DMS114 treated with DMSO at 0.1 percent for 48 hours (cell line): Measurements from ENCODE around the gene ZNF57.
A peak's percentile ranks its signal among the peaks of the same experiment; 100 is the strongest.
"Not testable (repeated sequence)": the region's sequence is repeated elsewhere in the genome, so short reads cannot be mapped to it uniquely, and the experiment has no call there.

Experiments used
- DNase-seq: peaks from one replicate; lab custom pipeline; 2025; ENCODE audit not compliant: unreplicated experiment; lab: John Stamatoyannopoulos, UW

ZNF57 gene

DNA sequence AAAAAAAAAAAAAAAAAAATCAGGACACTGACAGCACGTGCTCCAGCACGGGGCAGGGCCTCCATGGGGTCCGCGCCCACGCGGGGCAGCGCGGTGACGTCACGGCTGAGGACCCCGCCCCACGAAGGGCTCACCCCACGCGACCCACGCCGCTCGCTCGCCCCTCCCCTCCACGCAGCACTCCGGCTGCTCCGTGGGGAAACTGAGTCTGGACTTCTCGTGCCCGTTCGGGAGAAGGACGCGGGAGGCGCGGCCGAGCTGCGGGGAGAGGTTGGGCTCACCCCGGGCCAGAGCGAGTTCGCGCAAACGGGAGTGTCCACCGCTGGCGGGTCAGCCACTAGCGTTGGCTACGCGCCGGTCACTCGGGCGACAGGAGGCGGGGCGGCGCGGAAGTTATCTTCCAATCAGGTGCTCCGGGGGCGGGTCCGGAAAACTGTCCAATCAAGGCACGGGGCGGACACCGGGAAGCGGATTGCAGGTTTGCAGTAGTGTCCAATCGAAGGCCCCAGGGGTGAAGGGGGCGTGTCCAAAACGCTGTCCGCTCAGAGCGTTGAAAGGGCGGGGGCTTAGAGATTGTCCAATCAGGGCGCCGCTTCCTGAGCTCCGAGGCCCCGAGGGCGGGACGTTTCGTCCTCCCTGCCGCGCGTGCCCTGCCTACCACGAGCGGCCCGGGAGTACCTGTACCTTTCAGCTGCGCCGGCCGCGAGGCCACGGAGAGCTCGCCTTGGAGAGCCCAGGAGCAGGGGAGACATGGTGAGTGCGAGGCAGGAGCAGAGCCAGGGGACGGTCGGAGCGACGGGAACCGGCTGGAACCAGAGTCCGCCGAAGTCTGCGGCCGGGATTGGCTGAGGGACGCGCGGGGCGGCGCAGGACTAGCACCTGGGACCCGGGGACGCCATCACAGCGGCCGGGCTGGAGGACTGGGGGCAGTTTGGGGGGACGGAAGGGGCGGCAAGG lies at the start of gene ZNF57:
ZNF57 (plus strand) TSS at position 633 of the 957 bp plus-strand sequence; CDS start at position 751, 118 bp downstream.
- DNase-seq = peak; percentile 92

DNA sequence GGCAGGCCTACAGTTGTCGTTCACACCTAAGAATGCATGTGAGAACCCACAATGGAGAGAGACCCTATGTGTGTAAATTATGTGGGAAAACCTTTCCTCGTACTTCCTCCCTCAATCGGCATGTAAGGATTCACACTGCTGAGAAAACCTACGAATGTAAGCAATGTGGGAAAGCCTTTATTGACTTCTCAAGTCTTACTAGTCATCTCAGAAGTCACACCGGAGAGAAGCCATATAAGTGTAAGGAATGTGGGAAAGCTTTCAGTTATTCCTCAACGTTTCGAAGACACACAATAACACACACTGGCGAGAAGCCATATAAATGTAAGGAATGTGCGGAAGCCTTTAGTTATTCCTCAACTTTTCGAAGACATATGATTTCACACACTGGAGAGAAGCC lies 48.1 kb upstream of the ZNF57 start:
- DNase-seq = no peak

DNA sequence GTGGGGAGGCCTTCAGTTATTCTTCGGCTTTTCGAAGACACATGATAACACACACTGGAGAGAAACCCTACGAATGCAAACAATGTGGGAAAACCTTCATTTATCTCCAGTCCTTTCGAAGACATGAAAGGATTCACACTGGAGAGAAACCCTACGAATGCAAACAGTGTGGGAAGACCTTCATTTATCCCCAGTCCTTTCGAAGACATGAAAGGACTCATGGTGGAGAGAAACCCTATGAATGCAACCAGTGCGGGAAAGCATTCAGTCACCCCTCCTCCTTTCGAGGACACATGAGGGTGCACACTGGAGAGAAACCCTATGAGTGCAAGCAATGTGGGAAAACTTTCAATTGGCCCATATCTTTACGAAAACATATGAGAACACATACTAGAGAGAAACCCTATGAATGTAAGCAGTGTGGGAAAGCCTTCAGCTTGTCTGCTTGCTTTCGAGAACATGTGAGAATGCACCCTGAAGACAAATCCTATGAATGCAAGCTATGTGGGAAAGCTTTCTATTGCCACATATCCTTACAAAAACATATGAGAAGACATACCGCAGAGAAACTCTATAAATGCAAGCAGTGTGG lies 47.6 kb upstream of the ZNF57 start:
- DNase-seq = no peak

DNA sequence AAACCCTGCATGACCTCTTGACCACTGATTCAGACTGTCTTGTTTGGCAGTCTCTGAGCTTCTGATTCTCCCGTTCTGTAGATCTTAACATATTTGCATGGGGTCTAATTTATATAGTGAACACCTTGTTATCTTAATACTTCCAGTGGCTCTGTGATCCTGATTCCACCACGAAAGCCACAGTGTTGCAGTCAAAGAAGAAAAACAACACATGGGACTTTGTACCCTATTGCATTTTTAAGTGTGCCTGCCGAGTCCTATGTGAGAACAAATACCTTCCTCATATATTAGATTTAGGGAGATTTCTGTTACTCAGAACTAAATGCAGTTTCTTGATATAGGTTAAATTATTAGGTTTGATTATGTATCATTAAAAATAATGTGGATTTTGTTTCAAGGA lies 45.9 kb upstream of the ZNF57 start:
- no peak for DNase-seq

DNA sequence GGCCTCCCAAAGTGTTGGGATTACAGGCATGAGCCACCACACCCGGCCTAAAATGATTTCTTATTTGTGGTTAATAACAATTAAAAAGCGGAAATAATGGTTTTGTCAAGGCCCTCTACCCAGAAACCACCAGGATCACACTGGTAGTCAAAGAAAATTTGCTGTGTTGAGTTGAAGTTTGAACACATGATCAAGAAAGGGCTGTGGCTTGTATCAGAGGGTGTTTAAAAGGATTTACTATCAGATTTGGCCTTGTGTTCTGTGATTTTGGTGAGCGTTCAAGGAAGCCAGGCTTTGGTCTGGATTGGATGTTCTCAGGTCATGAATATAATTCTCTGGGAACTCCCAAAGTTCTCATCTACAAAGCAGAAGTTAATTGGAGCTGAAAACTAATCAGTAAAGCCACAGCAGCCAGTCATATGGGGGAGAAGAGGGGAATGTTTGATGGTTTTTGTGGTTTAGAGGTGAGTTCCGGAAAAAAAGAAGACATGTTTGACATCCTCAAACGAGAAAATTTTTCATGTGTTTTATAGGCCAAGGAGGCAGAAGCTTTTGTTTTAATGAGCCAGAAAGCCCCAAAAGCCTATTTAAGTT lies 44.2 kb upstream of the ZNF57 start:
- no peak for DNase-seq

DNA sequence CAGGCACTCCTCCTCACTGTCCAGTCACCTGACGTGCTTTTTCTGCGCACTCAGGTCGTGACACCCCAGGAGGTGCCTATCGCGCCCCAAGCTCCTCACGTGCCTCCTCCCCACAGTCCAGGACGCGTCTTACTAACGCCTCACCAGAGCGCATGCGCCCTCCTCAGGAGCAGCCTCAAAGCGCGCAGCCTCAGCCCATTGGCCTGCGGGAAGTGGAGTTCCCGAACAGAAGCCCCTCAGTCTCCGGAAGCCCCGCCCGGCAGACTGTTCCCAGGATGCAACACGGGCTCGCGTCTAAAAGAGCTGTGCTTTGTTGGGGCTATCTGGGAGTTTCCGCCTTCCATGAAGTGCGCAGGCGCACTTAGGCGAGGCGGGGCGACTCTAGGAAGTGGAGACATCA lies 41.9 kb upstream of the ZNF57 start:
- no peak for DNase-seq

DNA sequence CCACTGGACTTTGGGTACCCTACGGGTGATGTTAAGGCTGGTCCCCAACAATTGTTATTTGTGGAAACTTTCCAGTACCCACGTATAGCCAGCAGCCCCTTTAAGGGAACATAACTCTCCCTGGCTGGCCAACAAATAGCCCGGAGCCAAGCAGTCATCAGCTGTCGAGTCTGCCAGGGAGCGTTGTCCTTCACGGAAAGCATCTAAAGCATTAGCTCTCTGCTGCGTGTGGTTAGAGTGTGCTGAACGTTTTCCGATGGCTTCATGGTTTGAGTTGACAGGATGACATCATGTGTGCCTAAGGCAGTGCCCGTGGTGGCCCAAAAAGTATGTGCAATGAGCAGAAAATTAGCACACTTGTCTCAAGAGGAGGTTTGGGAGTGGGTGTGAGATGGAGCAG lies 36.9 kb upstream of the ZNF57 start:
- no peak for DNase-seq

DNA sequence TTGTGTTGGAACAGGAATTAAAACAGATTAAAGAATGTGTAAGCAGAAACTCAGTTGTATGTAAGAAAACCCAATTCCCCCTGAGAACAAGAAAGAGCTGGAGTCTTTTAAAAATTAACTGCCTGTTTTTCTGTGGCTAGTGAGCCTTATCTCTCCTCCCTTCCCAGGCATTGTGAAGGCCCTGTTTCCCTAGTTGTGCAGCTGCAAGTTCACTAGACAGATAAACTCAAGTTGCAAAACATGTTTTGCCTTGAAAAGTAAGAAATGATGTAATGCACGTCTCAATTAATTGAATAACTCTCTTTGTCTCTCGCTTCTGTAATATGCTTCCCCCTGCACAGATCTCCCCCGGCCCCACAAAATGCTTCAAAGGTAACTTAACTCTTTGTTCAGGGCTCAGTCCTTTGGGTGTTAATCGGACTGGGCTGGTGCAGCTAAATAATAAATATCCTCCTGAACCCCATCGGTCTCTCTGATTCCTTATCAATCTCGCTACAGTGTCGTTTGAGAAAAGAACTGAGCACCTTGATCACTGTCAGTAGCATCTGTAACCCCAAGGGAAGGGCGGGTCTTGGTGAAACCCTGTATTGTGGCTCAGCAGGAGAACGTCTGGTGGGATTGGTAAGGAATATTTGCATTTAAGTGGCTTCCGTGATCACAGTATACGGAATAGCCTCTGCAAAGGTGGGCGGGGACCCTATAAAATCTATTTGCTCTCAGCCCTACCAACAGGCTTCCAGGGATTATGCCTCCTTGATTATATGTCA lies 35.2 kb upstream of the ZNF57 start:
- DNase-seq = no peak

DNA sequence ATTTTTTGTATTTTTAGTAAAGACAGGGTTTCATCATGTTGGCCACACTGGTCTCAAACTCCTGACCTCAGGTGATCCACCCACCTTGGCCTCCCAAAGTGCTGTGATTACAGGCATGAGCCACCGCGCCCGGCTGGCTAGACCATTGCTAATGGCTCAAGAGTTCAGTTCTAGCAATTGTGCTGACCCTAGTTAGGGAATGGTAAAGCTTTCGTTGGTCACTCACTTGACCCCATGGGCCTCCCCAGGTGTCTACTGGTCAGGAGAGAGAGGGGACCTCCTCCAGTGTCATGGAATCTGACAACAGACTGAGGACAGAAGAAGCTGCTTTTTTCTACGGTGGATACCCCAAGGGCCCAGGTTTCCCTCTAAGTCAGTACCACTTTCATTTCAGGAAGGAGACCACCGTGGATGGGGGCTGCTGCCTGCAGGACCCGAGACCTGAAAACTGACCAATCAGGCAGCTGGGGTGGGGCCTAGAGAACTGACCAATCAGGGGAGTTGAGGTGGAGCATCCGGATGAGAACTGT lies 34.2 kb upstream of the ZNF57 start:
- no peak for DNase-seq

DNA sequence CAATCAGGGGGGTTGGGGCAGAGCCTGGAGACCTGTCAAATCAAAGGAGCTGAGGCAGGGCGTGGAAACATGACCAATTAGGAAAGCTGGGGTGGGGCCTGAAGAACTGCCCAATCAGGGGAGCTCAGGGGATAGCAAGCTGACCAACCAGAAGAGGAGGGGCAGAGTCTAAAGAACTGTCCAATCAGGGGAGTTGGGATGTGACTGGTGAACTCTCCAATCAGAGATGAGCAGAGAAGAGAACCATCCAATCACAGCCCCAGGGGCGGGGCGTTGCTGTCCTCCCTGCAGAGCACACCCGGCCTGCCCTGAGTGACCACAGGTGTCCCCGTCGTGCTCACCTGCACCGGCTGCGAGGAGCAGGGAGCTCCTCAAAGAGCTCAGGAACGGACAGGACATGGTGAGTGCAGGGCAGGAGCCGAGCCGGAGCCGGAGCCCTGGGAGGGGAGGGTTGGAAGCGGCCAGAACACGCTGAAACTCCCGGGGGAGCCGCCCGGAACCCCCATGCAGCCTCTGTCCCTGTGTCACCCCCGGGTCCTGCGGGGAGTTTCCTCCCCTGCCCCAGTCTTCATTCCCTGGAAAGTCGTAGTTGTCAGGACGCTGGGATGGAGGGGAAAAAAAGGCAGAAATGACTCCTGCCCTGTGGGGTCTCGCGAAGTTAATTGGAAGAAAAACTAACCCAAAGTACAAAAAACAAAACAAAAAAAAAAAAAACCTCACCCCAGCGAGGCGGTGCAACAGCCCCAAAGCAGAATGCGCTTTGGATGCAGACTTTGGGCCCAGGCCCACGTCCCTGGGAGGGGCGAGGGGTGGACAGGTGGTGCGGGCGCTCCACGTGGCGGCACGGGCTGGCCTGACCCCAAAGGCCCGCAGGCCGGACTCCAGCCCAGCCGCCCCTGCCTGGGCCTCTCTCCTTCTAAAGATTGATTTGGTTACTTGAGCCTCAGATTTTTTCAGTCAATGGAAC lies 33.4 kb upstream of the ZNF57 start, which contains the start of gene ZNF556:
ZNF556 (plus strand) TSS at position 311 of the 967 bp plus-strand sequence; CDS start at position 398, 87 bp downstream.
- DNase-seq = no peak

DNA sequence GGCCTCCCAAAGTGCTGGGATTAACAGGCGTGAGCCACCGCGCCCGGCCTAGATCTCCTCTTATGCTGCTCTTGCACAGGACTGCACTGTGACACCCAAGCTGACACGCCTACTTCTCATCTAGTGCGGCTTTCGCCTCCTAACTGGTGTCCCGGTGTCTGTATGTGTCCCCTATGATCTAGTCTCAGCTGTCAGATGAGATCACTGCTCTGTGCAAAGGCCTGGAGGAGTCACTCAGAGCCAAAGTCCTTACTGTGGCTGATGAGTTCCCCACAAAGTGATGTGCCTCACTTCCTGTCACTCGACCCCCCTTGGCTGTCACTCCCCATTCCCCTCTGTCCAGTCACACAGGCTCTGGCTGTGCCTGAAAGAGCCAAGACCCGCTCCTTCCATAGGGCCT lies 31.1 kb upstream of the ZNF57 start:
- DNase-seq = no peak

DNA sequence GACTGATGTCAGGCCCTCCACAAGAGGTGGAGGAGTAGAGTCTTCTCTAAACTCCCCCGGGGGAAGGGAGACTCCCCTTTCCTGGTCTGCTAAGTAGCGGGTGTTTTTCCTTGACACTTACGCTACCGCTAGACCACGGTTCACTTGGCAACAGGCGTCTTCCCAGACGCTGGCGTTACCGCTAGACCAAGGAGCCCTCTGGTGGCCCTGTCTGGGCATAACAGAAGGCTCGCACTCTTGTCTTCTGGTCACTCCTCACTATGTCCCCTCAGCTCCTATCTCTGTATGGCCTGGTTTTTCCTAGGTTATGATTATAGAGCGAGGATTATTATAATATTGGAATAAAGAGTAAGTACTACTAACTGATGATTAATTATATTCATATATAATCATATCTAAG lies 28.6 kb upstream of the ZNF57 start:
- DNase-seq = not testable (repeated sequence)

DNA sequence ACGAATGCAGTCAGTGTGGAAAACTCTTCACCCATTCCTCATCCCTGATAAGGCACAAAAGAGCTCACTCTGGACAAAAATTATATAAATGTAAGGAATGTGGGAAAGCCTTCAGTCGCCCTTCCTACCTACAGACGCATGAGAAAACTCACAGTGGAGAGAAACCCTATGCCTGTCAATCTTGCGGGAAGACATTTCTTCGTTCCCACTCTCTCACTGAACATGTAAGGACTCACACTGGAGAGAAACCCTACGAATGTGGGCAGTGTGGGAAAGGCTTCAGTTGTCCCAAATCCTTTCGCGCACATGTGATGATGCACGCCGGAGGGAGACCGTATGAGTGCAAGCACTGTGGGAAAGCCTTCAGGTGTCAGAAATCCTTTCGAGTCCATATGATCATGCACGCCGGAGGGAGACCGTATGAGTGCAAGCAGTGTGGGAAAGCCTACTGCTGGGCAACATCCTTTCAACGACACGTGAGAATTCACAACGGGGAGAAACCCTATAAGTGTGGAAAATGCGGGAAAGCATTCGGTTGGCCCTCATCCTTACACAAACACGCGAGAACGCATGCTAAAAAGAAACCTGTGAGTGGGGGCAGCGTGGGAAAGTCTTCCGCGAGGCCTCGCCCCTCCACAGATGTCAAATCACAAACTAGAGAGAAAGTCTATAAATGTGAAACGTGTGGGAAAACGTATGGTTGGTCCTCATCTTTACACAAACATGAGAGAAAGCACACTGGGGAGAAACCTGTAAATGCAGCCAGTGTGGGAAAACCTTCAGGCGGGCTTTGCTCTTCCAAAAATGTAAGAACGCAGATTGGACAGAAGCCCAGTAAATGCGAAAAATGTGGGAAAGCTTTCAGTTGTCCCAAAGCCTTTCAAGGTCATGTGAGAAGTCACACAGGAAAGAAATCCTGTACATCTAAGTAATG lies 23.1 kb upstream of the ZNF57 start:
- DNase-seq = no peak

DNA sequence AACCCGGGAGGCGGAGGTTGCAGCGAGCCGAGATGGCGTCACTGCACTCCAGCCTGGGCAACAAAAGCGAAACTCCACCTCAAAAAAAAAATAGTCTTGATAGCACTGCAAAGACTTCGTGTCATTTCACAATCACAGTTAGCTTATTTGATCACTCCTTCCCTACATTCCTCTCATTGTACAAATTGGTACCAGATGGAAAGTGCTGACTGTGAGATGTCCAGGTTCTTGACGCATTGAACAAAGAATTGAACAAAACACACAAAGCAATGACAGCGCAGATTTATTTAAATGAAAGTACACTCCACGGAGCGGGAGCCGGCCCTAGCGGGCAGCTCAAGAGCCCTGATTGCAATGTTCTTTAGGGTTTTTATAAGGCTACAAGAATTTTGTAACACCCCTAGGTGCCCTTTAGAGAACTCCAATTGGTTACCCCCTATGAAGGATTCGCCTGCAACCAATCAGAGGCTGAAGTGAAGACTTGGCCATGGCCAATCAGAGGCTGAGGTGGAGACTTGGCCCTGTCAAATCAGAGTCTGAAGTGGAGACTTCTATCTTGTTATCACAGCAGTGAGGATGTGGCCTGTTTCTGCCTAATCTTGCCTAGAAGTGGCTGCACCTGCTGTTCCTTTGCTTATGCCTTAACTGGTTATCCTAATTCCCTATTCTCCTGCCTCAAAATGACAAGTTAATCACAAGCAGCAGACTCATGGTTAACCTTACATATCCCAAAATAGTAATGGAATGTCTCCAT lies 16.9 kb upstream of the ZNF57 start:
- DNase-seq = no peak

DNA sequence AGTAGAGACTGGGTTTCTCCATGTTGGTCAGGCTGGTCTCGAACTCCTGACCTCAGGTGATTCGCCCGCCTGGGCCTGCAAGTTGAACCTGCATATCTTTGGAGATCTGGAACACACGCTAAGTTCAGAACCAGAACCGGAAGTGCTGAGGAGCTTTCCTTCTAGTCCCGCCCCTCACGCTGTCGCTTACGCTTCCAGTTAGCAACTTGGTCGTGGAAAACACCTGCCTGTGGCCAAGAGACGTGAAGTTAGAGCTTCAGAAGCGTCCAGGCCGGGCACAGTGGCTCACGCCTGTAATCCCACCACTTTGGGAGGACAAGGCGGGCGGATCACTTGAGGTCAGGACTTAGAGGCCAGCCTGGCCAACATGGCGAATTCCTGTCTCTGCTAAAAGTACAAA lies 15.0 kb upstream of the ZNF57 start:
- DNase-seq = no peak

DNA sequence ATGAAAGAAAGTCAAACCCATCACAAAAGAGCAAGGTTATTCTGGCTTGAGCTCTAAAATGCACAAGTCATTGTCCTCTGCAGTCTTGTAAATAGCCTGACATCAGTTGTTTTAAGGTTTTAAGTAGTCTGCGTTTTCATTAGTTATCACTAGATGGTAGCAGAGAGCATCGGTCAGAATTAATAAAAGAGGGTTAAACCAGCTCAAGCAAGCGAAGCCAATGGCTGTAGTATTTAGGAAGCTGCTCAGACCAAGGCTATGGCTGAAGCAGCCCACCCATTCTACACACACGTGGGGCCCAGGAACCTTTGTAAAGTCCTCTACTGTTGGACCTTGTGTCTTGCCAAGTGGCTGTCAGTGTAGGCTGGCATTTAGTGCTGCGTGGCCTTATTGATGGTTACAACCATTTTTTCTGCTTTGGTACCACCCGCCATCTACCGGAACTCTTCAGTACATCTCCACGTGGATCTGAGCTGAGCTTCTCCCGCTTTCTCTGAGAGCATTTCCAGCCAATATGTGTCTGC lies 13.3 kb upstream of the ZNF57 start:
- peak; percentile 82 for DNase-seq

DNA sequence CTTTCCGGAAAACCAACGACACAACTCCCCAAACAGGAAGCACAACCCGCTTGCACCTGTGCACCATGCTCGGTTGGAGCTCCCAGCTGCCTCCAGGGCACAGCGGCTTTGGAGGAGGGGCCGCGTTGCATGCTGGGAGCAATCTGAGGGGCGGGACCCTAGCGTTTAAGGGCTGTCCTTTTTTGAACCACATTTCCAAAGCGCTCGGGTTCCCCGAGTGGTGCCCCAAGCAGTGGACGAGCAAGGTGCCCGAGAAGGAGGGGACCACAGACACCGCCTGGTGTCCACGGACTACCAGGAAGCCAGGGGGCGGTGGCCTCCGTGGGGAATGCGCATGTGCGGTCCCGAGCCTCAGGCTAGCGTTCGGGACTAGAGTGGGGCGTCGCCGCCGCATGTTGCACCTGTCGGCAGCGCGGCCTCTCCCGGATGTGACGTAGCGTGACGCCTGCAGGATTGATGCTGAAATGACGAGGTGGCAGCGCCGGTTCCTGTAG lies 11.9 kb upstream of the ZNF57 start:
- DNase-seq = peak; percentile 77

DNA sequence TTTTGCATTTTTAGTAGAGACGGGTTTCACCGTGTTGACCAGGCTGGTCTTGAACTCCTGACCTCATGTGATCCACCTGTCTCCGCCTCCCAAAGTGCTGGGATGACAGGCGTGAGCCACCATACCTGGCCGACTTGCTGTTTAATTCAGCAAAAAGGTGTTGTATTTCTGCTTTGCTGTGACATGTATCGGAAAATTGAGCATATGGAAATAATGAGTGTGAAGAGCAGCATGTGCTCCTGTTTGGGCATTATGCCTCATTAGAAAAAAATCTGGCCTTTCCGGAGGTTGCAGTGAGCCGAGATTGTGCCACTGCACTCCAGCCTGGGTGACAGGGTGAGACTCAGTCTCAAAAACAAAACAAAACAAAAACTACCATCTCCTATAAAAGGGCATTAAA lies 10.2 kb upstream of the ZNF57 start:
- not testable (repeated sequence) for DNase-seq
